Amniotic epithelial cell (primary cell): ENCODE results near the gene RRP1.
A peak's percentile ranks its signal among the peaks of the same experiment; 100 is the strongest.

Source experiments
- DNase-seq: peaks from one replicate; pipeline ENCODE4 v3.0.0-alpha.2; 2010; ENCODE audit warnings: low read depth

The RRP1 gene

GRCh38 chr21:43801006-43801783 lies 11.8 kb downstream of the RRP1 start:
- no peak for DNase-seq

- no peak for DNase-seq
Observed at GRCh38 chr21:43802713-43803313, 13.4 kb downstream of the RRP1 start.

- DNase-seq = no peak
Observed at GRCh38 chr21:43803558-43804300, 14.4 kb downstream of the RRP1 start.

DNA sequence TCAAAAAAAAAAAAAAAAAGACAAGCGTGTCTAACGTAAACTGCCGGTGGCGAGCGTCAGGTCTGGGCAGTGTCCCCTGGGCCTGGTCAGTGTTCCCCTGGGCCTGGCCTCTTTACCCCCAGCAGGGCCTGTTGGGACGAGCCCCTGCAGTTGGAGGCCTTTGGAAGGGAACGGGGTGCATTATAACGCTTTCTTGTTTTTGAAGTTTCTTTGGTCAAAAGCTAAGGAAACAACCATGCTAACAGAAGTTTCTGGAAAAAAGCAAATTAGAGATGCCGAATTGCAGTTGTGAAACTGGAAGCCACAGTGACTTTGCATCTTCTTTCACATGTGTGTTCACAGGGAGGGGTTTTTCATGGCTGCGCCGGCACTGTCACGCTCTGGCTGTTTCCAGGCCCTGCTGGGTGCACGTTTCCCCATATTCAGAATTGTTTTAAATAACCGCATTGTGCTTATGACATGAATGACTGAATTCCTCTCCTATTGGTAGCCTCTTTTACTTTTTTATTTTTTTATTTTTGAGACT lies 16.0 kb downstream of the RRP1 start:
- DNase-seq = no peak

- no peak for DNase-seq
Observed at GRCh38 chr21:43806017-43806710, 16.8 kb downstream of the RRP1 start.

DNA sequence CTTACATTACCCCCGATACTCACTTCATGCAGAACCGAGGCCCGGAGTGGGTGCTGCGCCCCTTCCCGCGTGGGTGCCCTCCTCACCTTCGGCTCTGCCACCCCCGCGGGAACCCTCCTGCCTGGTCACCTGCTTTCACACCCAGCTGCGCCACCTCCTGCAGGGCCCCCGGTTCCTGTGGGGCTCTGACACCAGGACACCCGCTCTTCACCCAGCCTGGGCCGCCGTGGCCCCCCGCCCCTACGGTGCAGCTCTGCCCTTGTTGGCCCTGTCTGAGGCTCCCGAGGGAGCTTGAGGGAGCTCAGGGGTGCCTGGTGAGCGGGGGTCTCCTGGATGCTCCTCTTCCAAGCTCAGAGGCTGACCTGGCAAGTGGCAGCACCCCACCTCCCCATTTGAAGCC lies 19.0 kb downstream of the RRP1 start:
- DNase-seq = no peak

DNA sequence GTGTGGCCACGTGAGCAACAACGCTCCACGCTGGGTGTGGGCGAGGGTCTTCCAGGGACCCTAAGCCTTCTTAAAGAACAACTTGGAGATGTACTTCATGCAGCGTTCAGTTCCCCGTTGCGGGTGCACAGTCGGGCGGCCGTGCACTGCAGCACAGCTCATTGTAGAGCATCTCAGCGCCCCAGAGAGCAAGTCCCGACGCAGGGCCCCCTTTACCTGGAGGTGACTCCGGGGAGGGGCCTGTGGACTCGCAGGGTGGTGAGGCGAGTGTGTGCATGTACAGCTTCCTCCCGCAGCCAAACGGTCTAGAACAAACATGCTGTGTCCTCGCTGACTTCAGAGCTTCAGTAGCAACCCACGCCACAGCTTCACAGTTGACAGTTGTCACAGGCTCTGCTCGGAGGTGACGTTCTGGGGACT lies 19.5 kb downstream of the RRP1 start:
- DNase-seq = no peak

GRCh38 chr21:43809346-43809799 lies 20.0 kb downstream of the RRP1 start:
- no peak for DNase-seq

- no peak for DNase-seq
Observed at GRCh38 chr21:43809853-43810504, 20.6 kb downstream of the RRP1 start.

GRCh38 chr21:43810505-43811261 lies 21.3 kb downstream of the RRP1 start:
- peak; percentile 41 for DNase-seq

DNA sequence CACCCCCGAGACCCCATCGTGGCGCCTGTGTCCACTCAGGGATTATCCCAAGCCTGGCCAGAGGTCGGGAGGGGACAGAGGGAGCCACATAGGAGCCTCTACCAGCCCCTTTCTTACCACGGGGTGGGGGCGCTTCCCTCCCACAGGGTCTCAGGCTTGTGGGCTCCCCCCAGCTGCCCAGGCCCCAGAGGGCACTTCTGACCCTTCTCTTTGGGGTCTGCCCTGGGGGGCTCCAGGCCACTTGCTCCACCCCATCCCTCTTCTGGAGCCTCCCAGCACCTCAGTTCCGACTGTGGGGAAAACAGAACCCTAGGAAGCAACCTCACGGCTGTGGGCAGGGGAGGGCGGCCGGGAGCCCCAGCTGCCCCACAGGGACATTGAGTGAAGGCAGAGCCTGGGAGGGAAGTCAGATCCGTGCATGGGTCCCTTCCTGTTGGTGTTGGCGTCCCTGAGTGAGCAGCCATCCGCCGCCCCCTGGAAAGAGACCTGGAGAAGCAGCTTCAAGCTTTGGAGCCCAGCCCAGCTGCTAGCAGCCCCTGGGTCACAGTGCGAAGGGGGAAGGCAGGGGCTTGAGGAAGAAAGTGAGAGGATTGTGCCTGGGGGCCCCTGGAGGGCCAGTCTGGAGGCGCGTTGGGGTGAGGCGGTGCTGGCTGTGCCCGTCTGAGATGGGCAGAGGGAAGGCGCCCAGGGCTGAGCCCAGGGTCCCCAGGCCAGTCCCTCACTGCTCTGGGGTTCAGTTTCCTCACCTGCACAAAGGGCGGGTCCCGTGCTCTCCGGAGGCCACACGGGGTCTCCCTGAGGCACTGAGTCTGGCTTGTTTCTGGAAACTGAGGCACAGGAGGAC lies 22.1 kb downstream of the RRP1 start:
- no peak for DNase-seq

DNA sequence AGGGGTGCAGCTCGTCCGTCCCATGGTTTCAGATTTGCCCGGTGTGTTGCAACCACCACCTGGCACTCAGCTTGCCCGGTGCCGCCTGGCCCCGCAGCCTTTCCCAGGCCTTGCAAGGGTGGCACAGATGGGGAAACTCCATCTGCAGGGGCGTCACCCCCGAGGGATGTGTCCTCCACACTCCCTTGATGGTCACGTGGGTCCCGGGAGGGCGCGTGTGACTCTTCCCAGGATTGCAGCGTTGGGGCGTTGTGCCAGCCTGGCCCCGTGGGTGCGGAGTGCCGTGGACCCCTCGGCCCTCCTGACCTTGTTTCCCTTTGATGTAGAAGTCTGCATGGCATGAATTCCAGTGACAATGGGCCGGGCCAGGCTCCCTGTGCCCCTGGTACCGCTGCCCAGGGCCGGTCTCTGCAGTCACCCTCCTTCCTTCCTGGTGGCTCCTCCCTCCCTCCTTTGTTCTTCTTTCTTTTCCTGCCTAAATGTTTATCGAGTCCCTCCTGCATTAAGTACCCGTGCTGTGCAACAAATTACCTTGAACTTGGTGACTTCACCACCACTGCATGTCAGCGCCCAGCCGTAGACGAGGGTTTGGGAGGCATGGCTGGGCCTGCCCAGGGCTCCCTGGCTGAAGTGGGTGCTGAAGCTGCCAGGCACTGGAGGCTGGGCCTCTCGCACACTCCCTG lies 22.9 kb downstream of the RRP1 start:
- DNase-seq = no peak

DNA sequence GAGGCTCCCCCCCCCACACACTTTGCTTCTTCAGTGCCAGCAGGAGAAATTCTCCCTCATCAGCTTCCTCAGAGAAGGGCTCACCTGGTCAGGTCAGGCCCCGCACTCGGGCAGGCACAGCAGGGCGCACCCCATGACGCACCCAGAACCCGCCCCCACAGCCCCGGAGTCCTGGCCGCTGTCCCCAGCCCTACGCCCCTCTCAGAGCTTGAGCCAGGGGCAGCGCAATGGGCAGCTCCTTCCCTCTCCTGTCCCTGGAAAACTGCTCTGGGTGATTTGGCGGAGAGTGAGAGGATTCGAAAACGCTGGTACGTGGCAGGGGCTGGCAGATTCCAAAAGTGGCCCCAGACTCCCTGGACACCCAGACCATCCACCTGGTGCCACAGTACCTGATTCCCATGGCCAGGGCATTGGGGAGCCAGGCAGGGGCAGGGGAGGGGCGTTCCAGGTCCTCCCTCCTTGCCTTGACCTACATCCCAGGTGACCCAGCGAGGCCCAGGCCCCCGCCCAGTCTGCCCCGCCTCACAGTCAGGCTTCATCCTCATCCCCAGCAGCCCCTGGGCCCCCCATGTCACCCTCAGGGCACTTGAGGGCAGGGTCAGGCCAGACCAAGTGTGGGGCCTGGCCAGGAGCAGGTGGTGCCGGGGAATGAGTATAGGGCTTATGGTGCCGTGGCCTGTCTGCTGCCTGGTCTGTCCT lies 23.7 kb downstream of the RRP1 start:
- DNase-seq = no peak

- DNase-seq = no peak
Observed at GRCh38 chr21:43813656-43813980, 24.2 kb downstream of the RRP1 start.

GRCh38 chr21:43814215-43815106 lies 25.1 kb downstream of the RRP1 start:
- no peak for DNase-seq

DNA sequence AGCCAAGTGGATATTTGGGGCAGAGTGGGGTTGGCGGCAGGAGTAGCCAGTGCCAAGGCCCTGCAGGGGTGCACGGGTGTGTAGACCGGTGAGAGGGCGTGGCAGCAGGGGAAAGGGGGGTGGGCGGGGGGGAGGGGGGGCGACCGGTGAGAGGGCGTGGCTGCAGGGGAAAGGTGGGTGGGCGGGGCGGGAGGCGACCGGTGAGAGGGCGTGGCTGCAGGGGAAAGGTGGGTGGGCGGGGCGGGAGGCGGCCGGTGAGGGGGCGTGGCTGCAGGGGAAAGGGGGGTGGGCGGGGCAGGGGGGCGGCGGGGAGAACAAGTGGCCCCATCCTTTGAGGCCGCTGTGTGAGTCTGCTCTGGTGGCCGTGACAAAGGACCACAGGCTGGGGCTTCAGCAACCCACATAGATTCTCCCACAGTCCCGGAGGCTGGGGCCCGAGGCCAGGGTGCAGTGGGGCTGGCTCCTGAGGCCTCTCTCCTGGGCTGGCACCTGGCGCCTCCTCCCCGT lies 25.8 kb downstream of the RRP1 start:
- no peak for DNase-seq

GRCh38 chr21:43815991-43816390 lies 26.6 kb downstream of the RRP1 start:
- no peak for DNase-seq
